HG03139 (cell line): ENCODE measurements around the gene TPST2.
"Not testable (repeated sequence)": the region's sequence is repeated elsewhere in the genome, so short reads cannot be mapped to it uniquely, and the experiment has no call there.

Source experiments
- ATAC-seq: cut with Tn5 transposase; IDR thresholded peaks from one replicate; pipeline ENCODE4 v1.9.1; 2021; ENCODE audit not compliant: unreplicated experiment

Gene TPST2

DNA sequence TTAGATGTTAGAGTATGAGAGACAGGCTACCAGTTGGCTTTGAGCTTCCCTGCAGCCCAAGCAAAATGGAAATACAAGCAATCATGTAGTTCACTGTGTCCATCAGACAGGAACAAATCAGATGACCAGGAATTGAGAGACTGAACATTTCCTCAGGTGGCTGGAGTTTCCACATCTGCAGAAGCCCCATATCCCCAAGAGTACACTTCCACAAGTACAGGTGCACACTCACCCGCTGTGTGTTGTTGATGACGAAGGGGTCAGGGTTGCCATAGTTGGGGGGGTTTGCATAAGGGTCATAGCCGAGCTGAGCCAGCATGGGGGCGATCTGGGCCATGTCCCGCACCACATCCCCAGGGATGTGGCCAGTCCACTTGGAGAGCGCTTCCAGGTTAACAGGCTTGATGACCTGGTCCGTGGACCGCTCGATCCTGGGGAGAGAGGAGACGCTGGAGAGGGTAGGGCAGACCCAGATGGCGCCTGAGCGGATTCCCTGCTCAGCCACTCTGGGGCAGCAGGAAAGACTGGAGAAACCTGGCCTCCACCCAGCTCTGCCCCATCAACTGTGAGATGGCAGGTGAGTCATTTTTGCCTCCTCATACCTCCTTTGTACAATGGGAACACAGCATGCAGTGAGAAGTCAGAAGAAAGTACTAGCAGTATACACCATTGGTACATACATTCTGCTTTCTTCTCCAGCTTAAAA, 53.7 kb downstream of the TPST2 start:
- ATAC-seq, result no peak

DNA sequence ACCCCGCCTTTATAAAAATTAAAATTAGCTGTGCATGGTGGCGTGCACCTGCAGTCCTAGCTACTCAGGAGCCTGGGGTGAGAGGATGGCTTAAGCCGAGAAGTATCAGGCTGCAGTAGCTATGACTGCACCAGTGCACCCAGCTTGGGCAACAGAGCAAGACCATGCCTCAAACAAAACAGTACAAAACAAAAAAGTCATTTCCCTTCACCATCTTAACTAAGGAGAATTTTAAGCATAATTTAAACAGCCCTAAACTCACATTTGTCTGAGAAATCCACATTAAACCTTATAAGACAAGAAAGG, 54.4 kb downstream of the TPST2 start:
- ATAC-seq, result no peak

DNA sequence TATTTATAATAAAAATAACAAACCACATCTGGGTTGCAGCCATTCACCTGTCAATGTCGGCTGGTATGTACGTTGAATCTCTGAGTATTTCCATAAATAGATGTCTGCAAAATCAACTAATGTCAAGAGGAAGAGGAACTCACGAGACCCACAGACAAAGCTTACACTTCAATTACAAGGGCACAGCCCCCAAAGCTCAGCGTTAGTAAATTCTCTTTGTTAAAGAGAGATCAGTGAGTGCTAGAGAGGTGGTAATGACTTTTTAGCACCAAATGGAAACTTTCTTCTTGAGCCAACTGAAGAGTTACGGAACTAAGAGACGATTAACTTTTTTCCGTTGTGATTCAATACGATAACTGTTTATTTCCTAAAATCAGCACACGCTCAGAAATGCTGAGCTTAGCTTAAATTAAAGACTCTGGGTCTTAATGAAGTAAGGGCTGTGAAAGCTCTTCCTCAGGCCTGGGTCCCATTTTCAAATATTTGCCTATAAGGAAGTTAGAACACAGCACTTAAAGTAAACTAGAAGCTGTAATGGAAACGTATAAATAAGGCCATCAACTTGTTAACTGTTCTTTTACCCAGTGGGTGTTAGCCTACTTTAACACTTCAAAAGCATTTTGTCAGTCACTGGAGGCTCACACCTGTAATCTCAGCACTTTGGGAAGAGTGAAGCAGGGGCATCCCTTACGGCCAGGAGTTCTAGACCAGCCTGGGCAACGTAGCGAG, 54.9 kb downstream of the TPST2 start:
- no peak for ATAC-seq

DNA sequence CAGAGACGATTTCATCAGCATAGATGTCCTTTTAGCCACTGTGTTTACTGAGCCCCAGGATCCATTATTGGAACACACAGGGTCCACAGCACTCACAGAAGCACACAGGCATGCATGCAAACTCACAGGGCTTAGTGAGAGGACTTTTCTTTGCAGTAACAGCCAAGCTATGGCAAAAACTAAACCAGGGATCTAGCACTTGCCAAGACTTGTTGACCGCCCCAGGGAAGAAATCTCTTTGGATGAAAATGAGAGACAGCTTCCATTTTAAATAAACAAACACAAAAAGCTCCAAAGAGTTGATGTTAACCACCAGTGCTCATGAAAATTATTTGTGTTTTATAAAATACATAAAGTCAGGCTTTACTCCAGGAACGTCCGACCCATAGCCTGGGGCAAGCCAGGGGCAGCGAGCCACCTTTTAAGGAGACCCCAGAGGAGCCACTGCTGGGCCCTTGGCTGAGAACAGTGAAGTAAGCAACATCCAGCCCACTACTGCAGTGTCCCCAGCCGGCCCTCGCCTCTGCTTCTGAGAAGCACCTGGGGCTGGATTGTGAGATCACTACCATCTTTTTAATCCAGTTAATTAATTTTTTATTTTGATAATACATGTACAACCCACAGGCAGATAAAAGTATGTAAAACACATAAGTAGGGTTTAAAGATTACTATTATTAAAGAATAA, 55.6 kb downstream of the TPST2 start:
- ATAC-seq, result no peak

DNA sequence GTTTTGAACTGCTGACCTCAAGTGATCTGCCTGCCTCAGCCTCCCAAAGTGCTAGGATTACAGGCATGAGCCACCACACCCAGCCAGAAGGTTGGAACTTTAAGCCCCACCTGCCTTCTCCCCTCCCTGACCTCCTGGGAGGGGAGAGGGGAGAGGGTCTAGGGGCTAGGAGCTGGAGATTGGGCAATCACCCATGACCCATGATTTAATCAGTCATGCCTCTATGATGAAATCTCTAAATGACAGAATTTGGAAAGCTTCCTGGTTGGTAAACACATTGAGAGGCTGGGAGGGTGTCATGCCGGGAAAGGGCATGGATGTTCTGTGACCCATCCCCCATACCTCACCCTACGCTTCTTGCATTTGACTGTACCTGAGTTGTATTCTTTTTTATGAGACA, 60.6 kb downstream of the TPST2 start:
- ATAC-seq, result no peak

DNA sequence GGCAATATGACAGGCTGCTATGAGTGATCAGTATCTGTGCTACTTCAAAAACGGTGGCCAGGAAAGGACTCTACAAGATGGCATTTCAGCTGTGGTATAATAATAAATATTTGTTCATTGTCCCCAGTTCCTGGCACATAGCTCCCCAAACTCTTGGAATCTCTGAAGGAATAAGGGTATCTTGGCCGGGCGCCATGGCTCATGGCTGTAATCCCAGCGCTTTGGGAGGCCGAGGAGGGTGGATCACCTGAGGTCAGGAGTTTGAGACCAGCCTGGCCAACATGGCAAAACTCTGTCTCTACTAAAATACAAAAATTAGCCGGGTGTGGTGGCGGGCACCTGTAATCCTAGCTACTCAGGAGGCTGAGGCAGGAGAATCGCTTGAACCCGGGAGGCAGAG, 61.4 kb downstream of the TPST2 start:
- not testable (repeated sequence) for ATAC-seq

DNA sequence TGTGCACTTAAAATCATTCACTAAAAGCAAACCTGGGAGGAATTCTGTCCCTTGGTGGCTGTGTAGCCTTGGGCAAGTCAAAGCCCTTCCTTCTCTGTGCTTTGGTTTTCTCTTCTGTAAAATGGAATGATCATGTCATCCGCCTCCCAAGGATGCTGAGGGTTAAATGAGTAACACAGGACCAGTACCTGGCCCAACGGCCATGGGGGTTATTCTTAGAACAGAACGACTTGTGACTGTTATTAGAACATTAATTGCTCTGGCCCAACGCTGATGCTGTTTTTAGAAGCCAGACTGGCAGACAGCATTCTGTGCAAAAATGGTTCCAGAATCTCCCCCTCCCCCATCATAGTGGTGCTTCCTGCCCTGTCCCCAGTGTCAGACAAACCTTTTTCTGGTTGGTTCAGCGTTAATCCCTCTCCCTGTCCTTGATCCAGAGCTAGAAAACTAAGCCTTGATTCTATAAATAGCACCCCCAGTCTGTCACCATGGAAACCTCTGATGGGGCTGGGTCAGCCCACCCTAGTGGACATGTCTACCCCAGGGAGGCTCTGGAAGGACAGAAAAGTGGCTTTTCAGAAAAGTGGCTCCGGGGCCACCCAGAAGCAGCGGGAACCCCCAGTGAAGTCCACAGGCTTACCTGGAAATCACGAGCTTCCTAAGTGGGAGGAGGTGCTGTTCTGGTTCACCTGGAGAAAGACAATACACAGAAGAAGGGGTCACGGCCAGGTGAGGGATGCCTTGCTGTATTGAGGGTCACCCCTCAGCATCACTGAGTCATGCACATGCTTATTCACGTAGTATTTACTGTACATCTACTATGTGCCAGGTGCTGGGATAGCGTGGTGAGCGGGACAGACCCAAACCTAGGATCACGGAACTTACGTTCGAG, 62.1 kb downstream of the TPST2 start:
- no peak for ATAC-seq

DNA sequence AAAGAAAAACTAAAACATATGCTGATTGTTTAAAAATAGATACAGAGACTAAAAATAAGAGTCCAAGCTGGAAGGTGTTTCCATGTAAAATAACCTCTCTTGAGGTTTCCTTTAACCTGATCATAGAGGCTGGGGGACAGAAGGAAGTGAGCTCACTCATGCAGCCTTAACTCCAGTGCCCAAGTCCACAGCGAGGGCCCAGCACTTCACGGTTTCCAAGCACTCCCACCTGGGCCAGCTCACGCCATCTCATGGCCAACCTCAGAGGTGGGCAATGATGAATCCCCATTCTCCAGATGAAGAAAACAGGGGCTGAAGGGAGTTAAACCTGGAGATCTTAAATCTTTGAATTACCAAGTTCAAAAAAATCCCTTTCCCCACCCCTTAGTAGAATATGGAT, 62.8 kb downstream of the TPST2 start:
- ATAC-seq, result no peak

DNA sequence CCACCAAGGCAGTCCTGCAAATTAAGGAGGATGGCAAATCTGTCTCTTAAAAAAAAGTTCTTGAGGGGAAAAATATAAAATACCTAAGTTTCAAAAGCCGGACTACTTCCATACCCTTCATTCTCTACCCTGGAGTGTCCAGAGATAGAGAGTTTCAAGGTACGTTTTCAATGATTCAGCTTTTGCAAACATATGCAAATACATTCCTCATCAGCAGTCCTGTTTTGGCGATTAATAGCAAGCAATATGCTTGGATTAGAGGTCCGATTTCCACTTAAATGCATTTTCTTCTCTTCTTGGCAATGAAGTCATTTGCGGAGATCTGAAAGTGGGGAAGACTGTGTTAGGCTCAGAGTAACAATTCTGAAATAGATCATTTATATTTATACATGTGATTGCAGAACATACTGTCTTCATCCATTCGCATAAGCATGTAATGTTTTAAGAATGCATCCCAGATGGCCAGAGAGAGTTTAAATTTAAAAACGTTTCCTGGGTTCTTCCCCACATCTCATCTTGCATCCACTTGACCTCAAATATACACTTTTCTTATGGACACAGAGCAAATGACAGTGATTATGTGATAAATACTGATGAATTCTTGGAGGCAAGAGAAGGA, 63.9 kb downstream of the TPST2 start:
- ATAC-seq, result no peak

DNA sequence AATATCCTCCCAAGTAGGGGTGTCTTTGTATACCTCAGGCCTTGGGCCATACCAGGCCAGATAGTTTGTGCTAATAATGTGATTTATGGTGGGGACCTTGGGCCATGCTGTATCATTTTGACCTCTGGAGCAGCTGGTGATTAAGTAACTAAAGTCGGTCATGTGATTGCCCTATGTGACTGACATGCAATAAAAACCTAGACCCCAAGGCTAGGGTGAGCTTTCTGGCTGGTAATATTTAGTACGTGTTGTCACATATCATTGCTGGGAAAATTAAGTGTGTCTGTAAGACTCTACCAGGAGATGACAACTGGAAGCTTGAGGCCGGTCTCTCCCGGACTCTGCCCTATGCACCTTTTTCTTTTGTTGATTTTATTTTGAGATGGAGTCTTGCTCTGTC, 65.1 kb downstream of the TPST2 start:
- ATAC-seq, result no peak

DNA sequence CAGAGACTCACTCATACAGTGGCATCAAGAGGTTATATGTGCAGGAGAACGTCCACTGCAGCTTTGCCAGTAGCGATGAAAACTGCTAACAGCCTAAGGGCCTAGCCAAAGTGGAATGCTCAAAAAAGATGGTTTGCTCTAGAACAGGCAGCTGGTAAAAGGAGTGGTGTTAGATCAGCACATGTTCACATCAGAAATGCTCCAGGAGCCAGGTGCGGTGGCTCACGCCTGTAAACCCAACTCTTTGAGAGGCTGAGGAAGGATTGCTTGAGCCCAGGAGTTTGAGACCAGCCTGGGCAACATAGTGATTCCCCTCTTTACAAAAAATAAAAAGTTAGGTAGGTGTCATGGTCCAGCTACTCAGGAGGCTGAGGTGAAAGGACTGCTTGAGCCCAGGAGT, 67.3 kb downstream of the TPST2 start:
- no peak for ATAC-seq

DNA sequence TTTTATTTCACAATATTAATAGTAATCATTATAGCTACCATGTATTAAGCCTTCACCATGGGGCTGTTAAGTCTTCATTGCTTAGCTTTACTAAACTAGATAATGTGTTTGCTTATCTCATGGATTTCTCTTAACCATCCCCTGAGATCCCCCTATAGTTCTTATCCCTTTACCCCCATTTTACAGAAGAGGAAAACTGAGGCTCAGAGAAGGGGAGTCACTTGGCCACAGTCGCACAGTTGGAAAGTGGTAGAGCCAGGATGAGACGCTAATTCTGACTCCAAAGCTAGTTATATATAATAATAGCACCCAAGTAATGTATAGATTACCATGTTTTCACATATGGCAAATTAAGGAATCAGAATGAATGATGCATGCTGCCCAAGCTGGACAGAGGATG, 67.9 kb downstream of the TPST2 start:
- ATAC-seq, result no peak

DNA sequence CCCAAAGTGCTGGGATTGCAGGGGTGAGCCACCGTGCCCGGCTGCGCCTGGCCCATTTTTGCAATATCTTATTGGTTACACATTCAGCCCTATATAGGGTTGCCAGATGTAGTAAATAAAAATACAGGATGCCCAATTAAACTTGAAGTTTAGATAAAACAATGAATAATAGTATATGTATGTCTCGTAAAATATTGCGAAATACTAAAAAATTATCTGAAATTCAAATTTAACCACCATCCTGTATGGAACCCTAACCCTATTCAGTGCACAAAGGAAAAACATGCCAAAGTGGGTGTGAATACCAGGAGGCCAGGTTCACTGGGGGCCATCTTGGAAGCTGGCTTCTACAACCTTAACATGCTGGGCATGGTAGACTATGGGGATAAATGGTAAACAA, 72.5 kb downstream of the TPST2 start:
- no peak for ATAC-seq

DNA sequence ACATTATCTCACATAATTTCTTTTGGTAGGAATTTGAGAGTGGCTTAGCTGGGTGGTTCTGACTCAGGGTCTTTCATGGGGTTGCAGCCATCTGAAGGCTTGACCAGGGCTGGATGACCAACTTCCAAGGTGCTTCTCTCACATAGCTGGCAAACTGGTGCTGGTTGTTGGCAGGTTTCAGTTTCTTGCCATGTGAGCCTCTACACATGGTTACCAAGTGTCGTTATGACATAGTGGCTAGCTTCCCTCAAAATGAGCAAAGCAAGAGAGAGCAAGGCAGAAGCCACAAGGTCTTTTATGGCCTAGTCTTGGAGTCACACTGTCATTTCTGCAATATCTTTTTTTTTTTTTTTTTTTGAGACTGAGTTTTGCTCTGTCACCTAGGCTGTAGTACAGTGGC, 73.4 kb downstream of the TPST2 start:
- no peak for ATAC-seq

DNA sequence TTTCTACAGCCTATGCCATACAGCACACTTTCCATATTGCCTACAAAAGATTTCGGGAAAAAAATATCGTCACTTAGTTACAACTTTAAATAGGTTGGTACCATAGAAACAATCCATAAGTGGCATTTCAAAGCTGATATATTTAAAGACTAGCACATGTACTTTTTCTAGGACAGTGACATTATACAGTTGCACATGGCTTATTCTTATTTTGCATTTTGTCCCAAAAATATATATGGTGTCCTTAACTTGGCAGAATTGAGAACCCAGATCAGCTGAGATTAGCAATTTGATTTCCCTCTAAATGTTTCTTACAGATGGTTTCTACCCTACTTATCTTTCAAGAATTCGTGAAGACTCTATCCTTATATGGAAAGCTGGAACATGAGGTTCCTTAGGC, 74.0 kb downstream of the TPST2 start:
- ATAC-seq, result no peak

DNA sequence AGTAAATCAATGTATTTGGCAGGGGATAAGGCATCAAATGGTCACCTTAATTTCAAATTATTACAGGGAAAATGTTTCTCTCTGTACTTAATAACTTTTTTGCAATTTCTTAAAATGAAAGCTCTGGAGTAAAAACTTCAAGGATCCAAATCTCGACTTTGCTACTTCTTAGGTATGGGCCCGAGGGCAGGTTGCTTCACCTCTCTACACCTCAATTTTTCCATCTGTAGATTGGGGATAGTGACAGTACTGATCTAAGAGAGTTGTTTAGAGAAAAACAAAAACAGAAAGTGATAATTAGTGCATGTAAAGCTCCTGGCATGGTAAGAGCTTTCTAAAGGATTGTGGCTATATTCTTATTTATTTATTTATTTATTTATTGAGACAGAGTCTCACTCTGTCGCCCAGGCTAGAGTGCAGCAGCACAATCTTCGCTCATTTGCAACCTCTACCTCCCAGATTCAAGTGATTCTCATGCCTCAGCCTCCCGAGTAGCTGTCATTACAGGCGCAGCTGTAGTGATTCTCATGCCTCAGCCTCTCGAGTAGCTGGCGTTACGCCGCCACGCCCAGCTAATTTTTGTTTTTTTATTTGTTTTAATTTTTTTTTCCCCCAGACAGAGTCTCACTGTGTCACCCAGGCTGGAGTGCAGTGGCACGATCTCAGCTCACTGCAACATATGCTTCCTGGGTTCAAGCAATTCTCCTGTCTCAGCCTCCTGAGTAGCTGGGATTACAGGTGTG, 75.3 kb downstream of the TPST2 start:
- no peak for ATAC-seq

DNA sequence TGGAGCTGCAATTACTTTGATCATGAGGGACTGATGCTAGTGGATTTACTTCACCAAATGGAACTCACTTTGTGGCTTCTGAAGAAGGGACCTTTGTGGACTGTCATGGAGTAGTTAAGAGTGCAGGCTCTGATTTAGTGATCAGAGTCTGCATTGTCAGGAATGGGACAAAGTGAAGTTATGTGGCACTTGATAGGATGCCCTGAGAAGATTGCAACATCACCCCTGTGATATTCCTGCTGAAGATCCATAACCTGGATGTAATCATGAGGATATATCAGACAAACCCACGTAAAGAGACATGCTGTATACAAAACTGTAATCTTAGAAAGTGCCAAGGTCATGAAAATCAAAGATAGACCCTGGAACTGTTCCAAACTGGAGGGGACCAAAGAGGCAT, 76.1 kb downstream of the TPST2 start:
- no peak for ATAC-seq

DNA sequence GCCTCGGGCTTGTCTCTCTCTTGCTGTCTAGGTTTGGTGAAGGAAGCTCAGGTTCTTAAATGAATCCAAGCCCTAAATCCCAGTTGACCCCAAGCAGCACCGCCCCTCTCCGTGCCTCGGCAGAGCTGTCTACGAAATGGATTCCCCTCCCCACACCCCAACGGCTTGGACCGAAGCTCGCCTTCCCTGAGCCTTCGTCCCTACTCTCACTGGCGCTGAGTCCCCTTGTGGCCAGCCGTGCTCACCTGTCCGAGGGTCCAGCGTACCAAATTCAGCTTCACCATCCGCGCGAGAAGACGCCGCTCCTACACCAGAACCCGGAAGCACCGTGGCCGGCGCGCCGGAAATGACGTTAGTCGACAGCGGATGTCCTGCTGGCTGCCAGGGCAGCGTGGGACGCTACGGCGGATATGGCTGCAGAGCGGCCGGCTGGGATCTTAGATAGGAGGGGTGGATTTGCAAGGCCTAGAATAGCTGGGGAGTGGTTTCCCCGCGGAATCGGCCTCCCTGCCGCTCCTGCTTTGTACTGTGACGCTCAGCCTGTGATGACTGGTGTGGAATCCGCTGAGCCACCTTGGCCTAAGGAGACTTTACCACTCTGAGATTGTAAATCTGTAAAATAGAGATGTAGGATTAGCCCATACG, 77.7 kb downstream of the TPST2 start, which contains the start of gene TFIP11:
TFIP11 (minus strand) TSS at position 325 of the 645 bp plus-strand sequence. CDS start 2,201 bp downstream, outside the sequence.
- ATAC-seq, result peak; percentile 91

DNA sequence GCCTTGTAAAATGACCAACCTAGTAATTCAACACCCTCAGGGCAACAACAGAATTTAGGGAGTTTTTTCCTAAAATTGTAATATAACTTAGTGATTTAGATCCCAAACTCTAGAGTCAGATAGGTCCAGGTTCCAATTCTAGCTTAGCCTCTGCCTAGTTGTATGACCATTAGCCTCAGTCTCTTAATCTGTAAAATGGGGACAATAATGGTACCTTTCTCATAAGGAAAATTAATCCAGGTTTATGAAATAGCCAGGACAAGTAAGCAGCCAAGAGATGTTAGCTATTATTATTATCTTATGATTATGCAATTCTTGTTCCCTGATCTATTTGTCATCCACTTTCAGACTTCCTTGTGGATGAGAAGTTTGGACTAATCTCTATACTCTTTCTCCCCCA, 81.8 kb downstream of the TPST2 start:
- no peak for ATAC-seq

DNA sequence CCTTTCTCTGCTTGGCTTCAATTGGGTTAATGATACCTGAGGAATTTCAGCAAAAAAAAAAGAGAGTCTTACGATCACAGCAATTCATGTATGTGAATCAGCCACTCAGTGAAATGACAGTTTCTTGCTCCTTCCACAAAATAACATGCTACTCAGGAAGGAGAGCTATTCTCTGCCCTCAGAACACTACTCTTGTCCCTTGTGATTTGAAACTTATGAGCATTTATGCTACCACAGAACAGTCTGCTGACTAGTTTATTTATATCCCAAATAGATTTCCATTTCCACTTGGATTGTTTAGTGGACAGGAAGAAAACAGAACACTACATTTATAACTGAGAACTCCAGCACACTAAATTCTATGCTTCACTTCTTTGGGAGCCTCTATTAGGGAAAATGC, 86.2 kb downstream of the TPST2 start:
- ATAC-seq, result no peak
